ENCODE data around the gene MECR.
"Not testable (repeated sequence)": the region's sequence is repeated elsewhere in the genome, so short reads cannot be mapped to it uniquely, and the experiment has no call there.

MECR gene

DNA sequence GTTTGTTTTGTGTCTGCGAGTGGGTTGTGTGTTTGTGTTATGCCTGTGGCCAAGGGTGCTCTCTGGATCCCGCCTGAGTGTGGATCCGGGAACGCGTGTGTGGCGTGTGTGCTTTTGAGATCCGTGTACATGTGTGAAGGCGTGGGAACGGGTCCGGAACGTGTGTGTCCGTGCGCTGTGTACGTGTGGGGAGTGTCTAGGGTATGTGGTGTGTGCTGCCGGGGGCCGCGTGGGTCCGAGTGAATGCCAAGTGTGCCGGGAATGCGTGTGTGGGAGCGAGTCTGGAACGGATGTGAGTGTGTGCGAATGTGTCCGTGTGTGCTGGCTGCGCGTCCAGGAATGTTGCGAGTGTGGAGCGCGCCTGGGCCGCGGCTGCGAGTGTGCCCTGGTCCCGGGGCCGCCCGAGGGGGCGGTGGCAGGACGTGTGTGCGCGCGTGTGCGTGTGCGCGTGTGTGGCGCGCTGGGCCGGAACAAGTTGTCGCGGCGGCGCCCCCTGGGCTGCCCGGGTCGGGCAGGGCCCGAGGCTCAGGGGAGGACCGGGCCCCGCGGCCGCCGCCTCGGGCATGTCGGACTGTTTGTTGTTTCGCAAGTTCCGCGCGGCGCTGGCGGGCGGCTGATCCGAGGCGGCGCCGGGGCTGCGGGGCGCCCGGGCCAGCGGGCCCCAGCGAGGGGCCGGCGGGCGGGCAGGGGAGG, 6.5 kb upstream of the MECR start:
- DNase-seq = peak in 1 of 58 donors; percentile 21

DNA sequence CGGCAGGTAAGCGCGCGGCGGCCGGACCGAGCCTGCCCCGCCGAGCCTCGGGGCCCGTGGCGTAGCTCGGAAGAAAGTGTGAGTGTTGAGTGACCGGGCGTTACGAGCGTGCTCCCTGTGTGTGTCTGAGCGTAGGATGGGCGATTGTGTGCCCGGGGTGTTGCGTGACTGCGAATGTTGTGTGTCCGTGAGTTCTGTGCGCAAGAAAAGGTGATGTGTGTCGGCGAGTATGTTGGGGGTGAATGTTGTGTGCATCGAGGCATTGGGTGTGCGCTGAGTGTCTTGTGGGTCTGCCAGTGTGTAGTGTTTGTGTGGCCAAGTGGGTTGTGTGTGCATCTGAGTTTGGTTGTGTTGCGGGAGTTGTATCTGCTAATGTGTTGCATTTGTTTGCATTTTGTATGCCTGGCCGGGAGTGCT, 6.0 kb upstream of the MECR start:
- DNase-seq = no peak

- DNase-seq = peak in 50 of 58 donors; percentile 20 to 82 (median 62)
Observed at GRCh38 chr1:29235955-29236711, 5.4 kb upstream of the MECR start, which contains the start of gene PTPRU. PTPRU (plus strand) TSS chr1:29236522; CDS start chr1:29236645, 123 bp downstream.

DNA sequence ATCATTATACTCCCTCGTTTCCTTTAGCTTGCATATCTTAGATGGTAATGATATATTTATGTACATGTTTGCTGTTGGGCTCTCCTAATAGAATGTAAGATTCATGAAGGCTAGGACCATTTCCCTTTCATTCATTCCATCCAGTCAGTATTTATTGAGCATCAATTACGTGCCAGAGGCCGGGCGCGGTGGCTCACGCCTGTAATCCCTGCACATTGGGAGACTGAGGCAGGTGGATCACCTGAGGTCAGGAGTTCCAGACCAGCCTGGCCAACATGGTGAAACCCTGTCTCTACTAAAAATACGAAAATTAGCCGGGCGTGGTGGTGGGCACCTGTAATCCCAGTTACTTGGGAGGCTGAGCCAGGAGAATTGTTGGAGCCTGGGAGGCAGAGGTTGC, 4.1 kb upstream of the MECR start:
- not testable (repeated sequence) for DNase-seq

DNA sequence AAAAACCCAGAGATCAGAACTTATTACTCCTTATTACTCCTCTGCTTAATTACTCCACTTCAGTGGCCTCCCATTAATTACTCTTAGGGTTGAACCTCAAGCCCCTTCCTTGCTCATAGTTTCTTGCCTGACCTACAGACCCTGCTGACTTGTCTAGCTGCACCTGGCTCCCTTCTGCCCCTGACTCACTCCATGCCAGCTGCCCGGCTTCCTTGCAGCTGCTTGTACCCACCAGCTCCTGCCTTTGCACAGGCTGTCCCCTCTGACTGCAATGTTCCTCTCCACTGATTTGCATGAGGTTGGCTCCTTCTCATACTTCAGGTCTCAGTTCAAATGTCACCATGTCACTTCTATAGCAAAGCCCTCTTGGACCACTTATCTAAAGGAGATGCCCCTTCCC, 3.7 kb upstream of the MECR start:
- DNase-seq = no peak

- DNase-seq = no peak
Observed at GRCh38 chr1:29233693-29234092, 3.0 kb upstream of the MECR start.

DNA sequence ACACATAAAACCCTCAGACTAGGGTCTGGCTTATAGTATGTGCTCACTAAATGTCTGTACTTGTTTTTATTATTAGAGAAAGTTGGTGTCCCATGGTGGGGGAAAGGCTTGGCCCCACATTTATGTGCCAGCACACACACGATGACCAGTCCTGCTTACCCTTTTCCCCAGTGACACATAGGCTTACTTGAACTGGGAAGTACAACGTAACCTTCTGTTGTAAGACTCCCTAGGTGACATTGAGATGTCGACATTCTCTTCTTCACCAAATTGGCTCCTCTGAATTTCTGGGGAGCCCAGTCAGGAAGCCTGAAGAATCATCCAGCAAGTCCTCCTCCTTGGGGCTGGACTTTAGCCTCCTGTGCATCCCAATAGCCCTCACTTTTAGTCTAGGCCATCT, 1.7 kb upstream of the MECR start:
- no peak for DNase-seq

DNA sequence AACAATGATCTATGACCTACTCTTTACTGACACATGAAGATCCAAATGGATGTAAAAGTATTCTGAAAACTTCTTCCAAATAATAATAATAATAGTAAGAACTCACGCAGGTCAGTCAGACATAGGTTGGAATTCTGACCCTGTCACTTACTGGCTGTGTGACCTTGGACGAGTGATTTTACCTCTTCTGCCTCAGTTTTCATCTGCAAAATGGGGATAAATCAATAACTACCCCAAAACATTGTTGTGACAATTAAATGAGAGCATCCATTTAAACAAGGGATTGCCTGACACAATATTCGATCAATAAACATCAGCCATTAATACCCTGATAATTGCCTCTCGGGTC, 556 bp downstream of the MECR start:
- no peak for DNase-seq

DNA sequence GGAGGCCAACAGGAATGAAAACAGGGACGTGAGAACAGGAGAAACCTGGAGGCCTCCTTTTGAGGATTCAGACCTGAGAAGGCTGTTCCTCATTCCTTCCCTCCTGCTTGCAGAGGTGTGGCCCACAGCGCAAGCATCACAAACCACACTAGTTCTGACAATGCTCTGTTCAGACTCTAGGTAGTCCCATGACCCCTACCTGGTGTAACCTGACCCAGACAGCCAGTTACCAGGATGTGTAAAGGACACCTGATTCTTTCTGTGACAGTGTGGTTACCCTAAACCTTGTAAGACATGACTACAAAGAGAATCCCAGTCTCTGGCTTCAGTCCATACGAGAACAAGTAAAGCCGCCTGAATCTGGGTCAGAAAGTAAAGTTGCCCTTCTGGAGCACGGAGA, 3.2 kb downstream of the MECR start:
- DNase-seq = no peak

DNA sequence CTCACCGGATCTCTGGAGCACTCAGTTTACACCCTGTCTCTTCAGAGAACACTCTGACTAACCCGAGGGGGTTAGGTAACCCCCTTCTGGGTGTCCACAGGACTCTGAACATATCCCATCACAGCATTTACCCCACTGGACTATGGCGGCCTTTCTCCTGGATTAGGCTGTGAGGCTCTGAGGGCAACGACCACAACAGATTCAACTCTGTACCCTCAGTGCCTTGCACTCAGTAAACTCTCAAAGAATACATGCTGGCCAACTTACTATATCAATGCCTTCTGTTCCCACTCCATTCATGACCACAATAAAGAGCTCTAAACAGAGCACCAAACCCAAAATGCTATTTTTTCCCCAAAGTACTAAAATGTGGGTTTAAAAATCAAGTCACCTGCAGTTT, 5.4 kb downstream of the MECR start:
- DNase-seq = no peak

- DNase-seq = no peak
Observed at GRCh38 chr1:29224356-29224837, 6.3 kb downstream of the MECR start.

GRCh38 chr1:29223521-29223920, 7.2 kb downstream of the MECR start:
- no peak for DNase-seq

GRCh38 chr1:29222686-29223085, 8.0 kb downstream of the MECR start:
- no peak for DNase-seq

DNA sequence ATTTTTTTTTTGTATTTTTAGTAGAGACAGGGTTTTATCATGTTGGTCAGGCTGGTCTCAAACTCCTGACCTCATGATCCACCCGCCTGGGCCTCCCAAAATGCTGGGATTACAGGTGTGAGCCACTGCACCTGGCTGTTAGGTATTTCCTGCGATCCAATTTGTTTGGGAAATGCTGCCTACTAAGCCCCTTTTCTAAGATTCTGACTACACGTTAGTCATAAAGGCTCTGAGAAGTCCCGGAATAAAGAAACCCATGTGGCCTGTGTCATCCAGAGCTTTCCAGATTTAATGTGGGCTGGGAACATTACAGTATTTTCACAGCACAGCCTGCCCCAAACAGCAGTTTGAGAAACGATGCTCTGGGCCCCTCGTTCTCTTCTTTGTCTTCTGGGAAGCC, 8.5 kb downstream of the MECR start:
- not testable (repeated sequence) for DNase-seq

GRCh38 chr1:29221296-29221695, 9.4 kb downstream of the MECR start:
- DNase-seq = no peak

- no peak for DNase-seq
Observed at GRCh38 chr1:29218223-29218622, 12.5 kb downstream of the MECR start.

DNA sequence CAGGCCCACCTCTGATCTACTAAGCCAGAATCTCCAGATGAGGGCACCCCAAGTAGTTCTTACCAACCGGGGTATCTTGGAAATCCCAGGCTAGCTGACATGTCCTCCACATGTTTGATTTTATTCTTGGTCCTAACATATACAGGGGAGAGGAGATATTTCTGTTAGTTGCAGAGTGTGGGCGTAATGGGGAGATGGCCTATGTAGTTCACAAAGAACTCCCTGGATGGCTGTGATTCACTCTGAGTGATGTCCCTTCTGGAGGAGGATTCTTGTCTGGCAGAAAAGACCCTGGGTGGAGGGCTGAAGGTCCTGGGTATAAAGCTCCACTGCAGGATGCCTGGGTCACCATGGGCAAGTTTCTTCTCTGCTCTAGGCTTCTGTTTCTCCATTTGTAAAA, 13.1 kb downstream of the MECR start:
- no peak for DNase-seq

GRCh38 chr1:29213055-29213454, 17.7 kb downstream of the MECR start:
- DNase-seq = peak in 23 of 58 donors; percentile 2 to 57 (median 20)

DNA sequence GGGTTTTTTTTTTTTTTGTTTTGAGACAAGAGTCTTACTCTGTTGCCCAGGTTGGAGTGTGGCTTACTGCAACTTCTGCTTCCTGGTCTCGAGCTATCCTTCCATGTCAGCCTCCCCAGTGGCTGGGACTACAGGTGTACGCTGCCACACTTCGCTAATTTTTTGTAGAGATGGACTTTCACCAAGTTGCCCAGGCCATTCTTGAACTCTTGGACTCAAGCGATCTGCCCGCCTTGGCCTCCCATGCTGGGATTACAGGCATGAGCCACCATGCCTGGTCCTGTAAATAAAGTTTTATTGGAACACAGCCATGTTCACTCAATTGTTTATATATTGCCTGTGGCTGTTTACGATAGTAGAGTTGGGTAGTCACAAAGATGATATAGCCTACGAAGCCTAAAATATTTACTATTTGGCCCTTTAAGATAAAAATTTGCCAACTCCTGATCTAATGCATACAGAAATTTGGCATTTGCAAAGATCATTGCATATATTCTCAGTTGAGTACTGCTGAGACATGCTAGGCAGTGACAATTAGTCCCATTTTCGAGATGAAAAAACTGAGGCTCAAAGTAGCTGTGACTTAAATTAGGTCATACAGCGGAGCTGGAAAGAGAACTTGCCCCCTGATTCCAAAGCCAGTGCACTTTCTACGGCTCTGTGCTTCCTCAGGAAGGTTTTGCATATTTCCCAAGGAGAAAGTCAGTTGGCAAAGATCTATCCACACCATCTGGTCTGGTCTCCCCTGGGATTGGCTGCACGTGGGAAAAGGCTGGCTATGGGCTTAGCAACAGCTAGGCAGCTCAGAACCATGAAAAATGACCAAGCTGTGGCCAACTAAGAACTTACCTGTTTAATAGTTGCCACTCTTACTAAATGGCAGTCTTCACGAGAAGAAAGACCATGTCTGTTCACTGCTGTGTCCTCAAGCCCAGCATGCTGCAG, 19.4 kb downstream of the MECR start:
- DNase-seq = peak in 3 of 58 donors; percentile 5 to 43 (median 18)

DNA sequence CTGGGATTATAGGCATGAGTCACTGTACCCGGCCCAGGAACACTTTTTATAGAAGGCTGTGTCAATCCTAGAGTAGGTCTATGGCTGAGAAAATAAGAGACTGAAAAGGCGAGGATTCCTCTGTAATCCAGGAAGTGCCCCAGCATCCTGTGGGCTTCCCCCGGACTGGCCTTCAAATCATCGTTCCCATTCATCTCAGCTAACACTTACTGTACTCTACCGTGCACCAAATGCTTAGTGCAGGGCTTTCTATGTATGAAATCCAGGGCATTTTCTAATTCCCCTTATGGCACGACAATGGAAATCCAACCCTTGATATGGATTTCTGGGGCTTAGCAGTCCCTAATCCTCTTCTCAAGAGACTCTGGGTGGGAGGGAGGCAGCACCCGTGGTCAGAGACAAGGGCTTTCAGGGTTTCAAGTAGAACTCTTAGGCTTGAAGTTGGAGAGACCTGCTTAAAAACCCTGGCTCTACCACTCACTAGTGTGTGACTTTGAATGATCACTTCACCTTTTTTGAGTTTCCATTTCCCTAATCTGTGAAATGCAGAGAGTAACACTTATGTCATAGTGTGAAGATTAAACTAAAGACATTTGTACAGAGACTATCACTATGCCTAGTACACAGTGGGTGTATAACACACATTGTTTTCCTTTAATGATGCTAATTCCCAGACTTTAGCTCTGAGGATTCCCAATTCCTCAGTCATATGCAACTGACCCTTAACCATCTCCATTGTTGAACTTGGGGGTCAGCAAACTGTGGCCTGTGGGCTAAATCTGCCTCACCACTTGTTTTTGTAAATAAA, 20.3 kb downstream of the MECR start:
- no peak for DNase-seq

DNA sequence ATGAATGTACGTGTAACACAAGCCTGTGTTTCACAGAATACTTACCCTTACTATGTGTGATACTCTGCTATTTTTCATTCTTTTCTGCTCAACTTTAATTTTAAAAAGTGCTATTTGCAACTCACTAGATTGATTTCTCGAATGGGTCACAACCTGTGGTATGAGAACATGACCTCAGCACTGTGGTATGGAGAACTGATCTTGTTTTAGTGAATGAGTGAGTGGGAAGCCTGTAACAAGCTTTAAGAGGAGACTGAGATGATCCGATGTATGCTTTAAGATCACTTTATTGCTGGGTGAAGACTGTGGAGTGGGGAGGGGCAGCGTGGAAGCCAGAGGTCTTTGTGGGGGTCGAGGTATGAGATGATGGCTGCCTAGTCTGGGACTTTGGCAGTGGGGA, 21.6 kb downstream of the MECR start:
- no peak for DNase-seq
